Activated naive CD4-positive, alpha-beta T cell treated with anti-CD3 and anti-CD28 coated beads, Interleukin-2, amount 50 U/mL, for 24 hours (primary cell): ENCODE data around the gene SPDEF.

Source experiments
- H3K27ac Mint-ChIP-seq: one replicate; pipeline ENCODE4 v1.8.0; 2021; ENCODE audit warnings: mild to moderate bottlenecking, mixed read lengths
- H3K27me3 Mint-ChIP-seq: one replicate; pipeline ENCODE4 v1.8.0; 2021; ENCODE audit warnings: mixed read lengths
- H3K36me3 Mint-ChIP-seq: one replicate; pipeline ENCODE4 v1.8.0; 2021; ENCODE audit warnings: mixed read lengths
- H3K4me1 Mint-ChIP-seq: one replicate; pipeline ENCODE4 v1.8.0; 2021; ENCODE audit warnings: mixed read lengths
- H3K4me3 Mint-ChIP-seq: one replicate; pipeline ENCODE4 v1.8.0; 2021; ENCODE audit warnings: mild to moderate bottlenecking, mixed read lengths
- H3K9me3 Mint-ChIP-seq: one replicate; pipeline ENCODE4 v1.8.0; 2021; ENCODE audit warnings: mixed read lengths

Gene SPDEF

DNA sequence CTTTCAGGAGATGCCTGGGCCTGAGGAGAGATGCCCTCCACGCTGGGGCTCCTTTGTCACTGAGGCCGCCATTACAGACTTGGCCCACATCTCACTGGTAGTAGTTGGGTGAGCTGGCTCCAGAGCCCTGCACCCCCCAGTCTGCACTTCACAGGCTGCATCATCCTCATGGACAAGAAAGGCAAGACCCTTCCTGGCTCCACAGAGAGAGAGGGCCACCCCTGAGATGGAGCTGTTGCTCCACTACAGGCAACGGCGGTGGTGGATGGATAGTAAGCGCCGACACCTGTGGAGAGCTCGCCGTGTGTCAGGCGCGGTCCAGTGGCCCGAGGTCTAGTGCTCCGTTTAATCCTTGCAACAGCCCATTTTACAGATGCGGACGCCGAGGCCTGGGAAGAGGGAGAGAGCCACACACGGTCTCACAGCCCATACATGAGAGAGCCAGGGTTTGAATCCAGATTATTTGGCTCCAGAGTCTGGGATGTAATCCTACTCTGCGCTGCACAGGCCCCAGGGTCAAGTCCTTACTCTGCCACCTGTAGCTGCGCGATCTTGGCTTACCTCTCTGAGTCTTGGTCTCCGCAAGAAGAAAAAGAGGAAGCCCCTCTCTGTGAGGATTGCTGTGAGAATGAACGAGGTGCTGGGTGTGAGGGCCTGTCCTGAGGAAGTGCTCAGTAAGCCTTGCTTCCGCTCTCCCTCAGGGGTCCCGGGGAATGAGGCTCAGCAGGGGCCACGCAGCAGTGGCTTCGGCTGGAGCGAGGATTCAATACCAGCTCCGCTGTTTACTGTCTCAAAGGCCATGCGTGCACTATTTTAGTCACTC, 34.5 kb downstream of the SPDEF start:
- no peak overlapping the region for H3K4me3 Mint-ChIP-seq
- no peak overlapping the region for H3K27ac Mint-ChIP-seq
- peaks cover 3% of the 10 kb centered on the region for H3K27me3 Mint-ChIP-seq
- no peaks in the 10 kb centered on the region for H3K36me3 Mint-ChIP-seq
- no peaks in the 10 kb centered on the region for H3K4me1 Mint-ChIP-seq
- no peaks in the 10 kb centered on the region for H3K9me3 Mint-ChIP-seq

GRCh38 chr6:34520645-34521462, 35.3 kb downstream of the SPDEF start:
- Mint-ChIP-seq H3K4me3 (no peak overlapping the region), H3K36me3 (no peaks in the 10 kb centered on the region), H3K9me3 (no peaks in the 10 kb centered on the region), H3K27ac (no peak overlapping the region), H3K27me3 (peaks cover 3% of the 10 kb centered on the region), H3K4me1 (no peaks in the 10 kb centered on the region)

DNA sequence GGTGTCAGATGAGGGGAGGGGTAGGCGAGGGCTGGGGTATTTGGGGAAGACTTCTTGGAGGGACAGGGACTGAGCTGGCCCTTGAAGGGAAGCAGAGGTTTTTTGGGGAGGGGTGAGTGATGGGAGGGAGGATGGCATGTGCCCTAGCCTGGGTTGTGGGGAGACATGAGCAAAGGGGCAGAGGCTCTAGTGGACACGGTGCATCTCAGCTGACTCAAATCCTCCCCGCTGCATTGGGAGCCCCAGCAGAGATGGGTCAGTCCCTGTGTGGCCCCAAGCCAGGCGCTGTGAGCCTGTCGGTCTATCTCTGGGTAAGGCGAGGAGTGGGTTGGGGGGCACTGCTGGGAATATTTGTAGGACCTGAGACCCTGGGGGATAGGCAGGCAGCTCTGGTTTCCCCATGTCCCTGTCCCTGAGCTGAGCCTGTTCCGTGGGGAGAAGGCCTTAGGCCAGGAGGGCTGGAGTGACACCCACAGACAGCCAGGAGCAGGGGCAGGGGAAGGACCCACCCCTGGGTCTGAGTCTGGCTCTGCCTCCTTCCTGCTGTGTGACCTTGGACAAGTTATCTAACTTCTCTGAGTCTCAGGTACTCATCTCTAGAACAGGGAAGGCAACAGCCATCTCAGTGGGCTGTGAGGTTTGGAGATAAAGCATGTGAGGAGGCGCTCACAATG, 36.0 kb downstream of the SPDEF start:
- Mint-ChIP-seq H3K27ac (no peak overlapping the region), H3K4me3 (no peak overlapping the region), H3K4me1 (no peaks in the 10 kb centered on the region), H3K27me3 (peaks cover 3% of the 10 kb centered on the region), H3K36me3 (no peaks in the 10 kb centered on the region), H3K9me3 (no peaks in the 10 kb centered on the region)

DNA sequence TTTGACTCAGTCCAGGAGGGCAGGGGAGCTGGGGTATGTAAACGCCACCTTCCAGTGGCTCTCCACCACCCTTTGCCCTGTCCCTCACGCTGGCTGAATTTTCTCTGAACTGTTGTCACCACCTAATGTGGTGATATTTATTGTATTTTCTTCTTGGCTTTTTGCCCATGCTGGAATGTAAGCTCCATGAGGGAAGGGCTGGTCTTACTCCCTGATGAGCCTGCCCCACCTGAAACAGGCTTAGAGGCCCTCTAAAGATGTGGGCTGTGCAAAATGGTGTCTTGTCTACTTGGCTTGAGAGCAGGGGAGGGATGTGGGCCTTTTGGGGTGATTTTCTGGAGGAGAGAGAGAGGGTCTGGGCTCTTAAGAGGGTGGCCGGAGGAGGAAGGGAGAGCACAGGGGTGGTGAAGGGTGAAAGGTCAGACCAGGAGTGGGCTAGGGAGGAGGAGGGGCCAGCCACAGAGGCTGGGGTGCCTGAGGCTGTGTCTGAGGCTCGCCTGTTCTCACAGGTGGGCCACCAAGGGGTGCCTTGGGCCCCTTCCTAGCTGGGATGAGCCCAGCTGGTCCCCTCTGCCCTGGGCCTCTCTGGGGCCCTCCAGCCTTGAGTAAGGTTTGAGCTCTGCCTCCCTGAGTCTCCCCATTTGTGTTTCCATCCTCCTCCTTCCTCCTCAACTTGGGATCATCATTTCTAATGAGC, 37.3 kb downstream of the SPDEF start:
- H3K4me3 Mint-ChIP-seq = no peak overlapping the region
- no peaks in the 10 kb centered on the region for H3K36me3 Mint-ChIP-seq
- H3K27ac Mint-ChIP-seq = no peak overlapping the region
- H3K27me3 Mint-ChIP-seq = peaks cover 3% of the 10 kb centered on the region
- H3K4me1 Mint-ChIP-seq = no peaks in the 10 kb centered on the region
- no peaks in the 10 kb centered on the region for H3K9me3 Mint-ChIP-seq

DNA sequence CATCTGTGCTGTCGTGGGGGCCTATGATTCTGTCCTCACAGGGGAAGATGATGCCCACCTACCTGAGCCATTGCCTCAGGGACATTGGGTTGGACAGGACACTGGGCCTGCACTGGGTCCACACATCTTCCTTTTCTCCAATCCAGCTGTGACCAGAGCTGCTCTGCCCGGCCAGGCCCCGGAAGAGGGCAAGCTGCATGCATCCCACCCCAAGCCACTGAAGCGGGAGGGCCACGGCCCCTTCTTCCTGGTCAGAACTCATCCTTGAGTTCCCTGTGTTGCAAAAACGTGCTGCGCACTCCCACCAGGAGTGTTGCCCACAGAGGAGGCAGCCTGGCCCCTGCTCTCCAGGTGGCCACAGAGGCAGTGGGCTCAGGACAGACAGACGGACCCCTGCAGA, 38.2 kb downstream of the SPDEF start:
- H3K4me1 Mint-ChIP-seq = no peaks in the 10 kb centered on the region
- H3K27me3 Mint-ChIP-seq = peaks cover 3% of the 10 kb centered on the region
- no peaks in the 10 kb centered on the region for H3K9me3 Mint-ChIP-seq
- H3K27ac Mint-ChIP-seq = peak overlapping the region; percentile 65
- no peak overlapping the region for H3K4me3 Mint-ChIP-seq
- no peaks in the 10 kb centered on the region for H3K36me3 Mint-ChIP-seq

GRCh38 chr6:34517461-34517881, 38.7 kb downstream of the SPDEF start:
- Mint-ChIP-seq H3K36me3 (no peaks in the 10 kb centered on the region), H3K9me3 (no peaks in the 10 kb centered on the region), H3K27me3 (peaks cover 3% of the 10 kb centered on the region), H3K4me3 (no peak overlapping the region), H3K4me1 (no peaks in the 10 kb centered on the region), H3K27ac (peak overlapping the region; percentile 65)

- Mint-ChIP-seq H3K4me3 (no peak overlapping the region), H3K27me3 (peaks cover 3% of the 10 kb centered on the region), H3K36me3 (no peaks in the 10 kb centered on the region), H3K4me1 (no peaks in the 10 kb centered on the region), H3K27ac (no peak overlapping the region), H3K9me3 (no peaks in the 10 kb centered on the region)
Measured at GRCh38 chr6:34516391-34517324, 39.5 kb downstream of the SPDEF start.

GRCh38 chr6:34515473-34516387, 40.4 kb downstream of the SPDEF start:
- no peaks in the 10 kb centered on the region for H3K9me3 Mint-ChIP-seq
- peaks cover 3% of the 10 kb centered on the region for H3K27me3 Mint-ChIP-seq
- no peaks in the 10 kb centered on the region for H3K4me1 Mint-ChIP-seq
- no peaks in the 10 kb centered on the region for H3K36me3 Mint-ChIP-seq
- H3K4me3 Mint-ChIP-seq = no peak overlapping the region
- H3K27ac Mint-ChIP-seq = no peak overlapping the region

DNA sequence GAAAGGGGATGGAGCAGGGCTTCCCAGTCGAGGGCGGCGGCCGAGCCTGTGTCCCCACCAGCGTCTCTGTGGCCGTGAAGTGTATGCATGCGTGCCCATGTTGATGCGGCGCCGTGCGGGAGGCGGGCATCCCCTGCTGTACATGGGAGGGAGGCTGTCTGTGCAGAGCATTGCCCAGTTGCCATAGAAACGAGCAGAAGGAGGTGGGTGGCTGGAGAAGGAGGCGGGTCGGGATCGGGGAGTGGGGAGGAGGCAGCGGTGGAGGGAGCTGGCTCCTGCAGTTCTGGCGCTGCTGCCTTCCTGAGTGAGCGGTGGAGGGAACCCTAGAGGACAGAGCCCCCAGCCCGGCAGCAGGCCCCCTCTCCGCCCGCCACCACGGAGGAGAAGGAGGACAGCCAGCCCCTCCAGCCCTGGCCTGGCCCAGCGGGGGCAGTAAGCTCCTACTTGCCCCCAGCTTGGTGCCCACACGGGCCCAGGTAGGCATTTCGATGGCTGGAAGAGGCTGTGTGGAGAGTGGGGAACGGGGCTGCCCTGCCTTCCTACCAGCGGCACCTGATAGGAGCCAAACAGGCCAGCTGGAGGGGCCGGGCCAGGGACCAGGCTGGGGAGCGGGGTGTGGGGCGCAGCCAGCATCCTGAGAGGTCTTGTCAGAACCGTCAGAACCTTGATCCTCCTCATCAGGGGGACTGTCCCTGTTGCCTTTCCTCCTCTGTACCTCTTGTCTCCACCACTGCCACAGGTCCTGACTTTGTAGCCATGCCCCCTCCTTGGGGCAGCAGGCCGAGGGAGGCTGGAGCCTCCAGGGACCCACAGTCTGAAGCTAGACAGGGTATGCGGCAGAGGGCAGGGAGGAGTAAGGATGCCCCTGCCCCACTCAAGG, 41.3 kb downstream of the SPDEF start:
- no peak overlapping the region for H3K4me3 Mint-ChIP-seq

DNA sequence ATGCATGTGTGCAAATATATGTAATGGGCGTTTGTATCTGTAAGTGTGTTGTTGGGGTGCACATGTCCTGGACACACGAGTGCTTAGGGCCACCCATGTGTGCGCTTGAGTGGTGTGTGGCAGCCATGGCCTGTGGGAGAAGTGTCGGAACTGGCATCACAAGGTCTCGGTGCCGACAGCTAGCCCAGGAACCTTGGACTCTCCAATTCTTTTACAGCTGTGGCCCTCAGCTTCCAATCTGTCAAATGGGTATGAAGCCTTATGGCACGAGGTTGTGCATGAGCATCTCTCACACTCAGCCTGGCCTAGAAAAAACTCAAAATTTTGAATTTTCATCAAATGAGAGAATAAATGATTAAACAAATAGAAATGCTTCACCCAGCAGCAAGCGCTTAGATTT, 42.0 kb downstream of the SPDEF start:
- no peak overlapping the region for H3K4me3 Mint-ChIP-seq
- H3K4me1 Mint-ChIP-seq = no peaks in the 10 kb centered on the region
- no peaks in the 10 kb centered on the region for H3K9me3 Mint-ChIP-seq
- peaks cover 3% of the 10 kb centered on the region for H3K27me3 Mint-ChIP-seq
- peaks cover 2% of the 10 kb centered on the region for H3K36me3 Mint-ChIP-seq
- no peak overlapping the region for H3K27ac Mint-ChIP-seq

More for the DNA sequence above, 41.3 kb downstream of the SPDEF start:
- Mint-ChIP-seq H3K9me3 (no peaks in the 10 kb centered on the region), H3K27ac (no peak overlapping the region), H3K36me3 (peaks cover 2% of the 10 kb centered on the region), H3K4me1 (no peaks in the 10 kb centered on the region), H3K27me3 (peaks cover 3% of the 10 kb centered on the region)

DNA sequence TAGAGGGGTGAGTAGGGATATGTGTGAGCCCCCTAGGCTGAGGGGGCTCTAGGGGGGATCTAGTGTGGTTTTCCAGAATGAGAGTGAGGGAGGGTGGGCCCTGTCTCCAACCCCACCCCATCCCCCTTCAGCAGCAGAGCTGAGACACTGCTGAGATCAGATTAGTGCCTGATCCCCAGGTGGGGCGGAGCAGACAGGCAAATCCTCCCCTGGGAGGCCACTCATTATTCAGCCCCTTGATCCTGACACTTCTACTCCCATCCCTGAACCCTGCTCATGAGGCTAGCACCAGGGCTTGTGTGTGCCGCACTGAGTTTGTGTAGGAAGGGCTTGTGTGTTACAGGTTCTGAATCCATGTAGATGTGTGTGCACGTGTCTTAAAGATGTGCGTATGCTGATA, 42.5 kb downstream of the SPDEF start:
- no peak overlapping the region for H3K27ac Mint-ChIP-seq
- H3K4me1 Mint-ChIP-seq = no peaks in the 10 kb centered on the region
- H3K4me3 Mint-ChIP-seq = no peak overlapping the region
- H3K9me3 Mint-ChIP-seq = no peaks in the 10 kb centered on the region
- peaks cover 2% of the 10 kb centered on the region for H3K36me3 Mint-ChIP-seq
- H3K27me3 Mint-ChIP-seq = peaks cover 3% of the 10 kb centered on the region

DNA sequence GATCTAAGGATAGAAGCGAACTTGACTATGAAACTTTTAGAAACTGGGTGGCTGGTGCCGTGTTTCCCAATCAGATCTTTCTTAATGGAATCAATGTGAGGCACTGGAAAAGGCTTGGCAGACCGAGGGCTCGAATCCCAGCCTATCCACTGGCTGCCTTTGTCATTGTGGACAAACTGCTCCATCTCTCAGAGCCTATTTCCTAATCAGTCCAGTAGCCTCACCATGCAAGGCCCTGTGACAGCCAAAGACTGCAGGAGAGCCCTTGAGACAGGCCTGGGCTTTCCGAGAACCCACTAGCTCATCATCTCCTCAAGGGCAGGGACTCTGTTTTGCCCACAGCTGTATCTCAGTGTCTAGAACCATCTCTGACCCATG, 43.4 kb downstream of the SPDEF start:
- Mint-ChIP-seq H3K27ac (no peak overlapping the region), H3K4me3 (no peak overlapping the region)

More for the DNA sequence above, 43.4 kb downstream of the SPDEF start:
- Mint-ChIP-seq H3K27me3 (peaks cover 3% of the 10 kb centered on the region), H3K4me1 (no peaks in the 10 kb centered on the region), H3K9me3 (no peaks in the 10 kb centered on the region), H3K36me3 (peaks cover 2% of the 10 kb centered on the region)
